ENCODE measurements around the gene NREP. TPM values are rescaled to one million over a fixed set of nuclear protein-coding genes. Genes with fewer than 3 reads are reported as not detected.

Gene NREP
- total and polyA plus RNA-seq, 10 of the 15 experiments (the other 5 are each of a cell fraction or from before 2014, with no cell fraction given), result 20.6 to 117 (median 32.2) TPM

GRCh38 chr5:111707630-111708164, 49.3 kb downstream of the NREP start:
- POLR2A ChIA-PET, result no interaction called here
- Histone ChIP-seq H3K36me3 (ENCODE audit: control insufficient read depth in 2 of 2, insufficient read depth in 2 of 2, low read length in 1 of 2) (no peaks in the 10 kb centered on the region), H3K27ac (ENCODE audit: control insufficient read depth, insufficient read depth) (no peak overlapping the region), H3K4me3 (no peak overlapping the region), H2AFZ (ENCODE audit: control insufficient read depth, low read depth, low read length) (no peak overlapping the region), H3K4me2 (ENCODE audit: control insufficient read depth, insufficient read depth) (no peak overlapping the region), H3K27me3 (replicated peaks in 1 of 2; ENCODE audit: control insufficient read depth in 2 of 2, insufficient read depth in 2 of 2, low read length in 1 of 2) (no peaks in the 10 kb centered on the region), H3K4me1 (ENCODE audit: control insufficient read depth, insufficient read depth, low read length) (peaks cover 13% of the 10 kb centered on the region), H4K20me1 (ENCODE audit: control insufficient read depth, insufficient read depth) (no peaks in the 10 kb centered on the region), H3K9me3 (replicated peaks; ENCODE audit: control insufficient read depth, insufficient read depth, low read length) (no peaks in the 10 kb centered on the region), H3K9ac (ENCODE audit: control insufficient read depth, insufficient read depth, low read length) (no peak overlapping the region), H3K79me2 (ENCODE audit: control insufficient read depth, insufficient read depth, low read length) (no peaks in the 10 kb centered on the region)
- intact Hi-C loops (cut with micrococcal nuclease; ENCODE audit: unreplicated experiment) (no loop called here), in situ Hi-C loops (cut with MboI) (no loop called here)
- TF ChIP-seq ZNF687 (IDR thresholded peaks at IDR 0.05) (no peak), MTA3 (IDR thresholded peaks at IDR 0.05; ENCODE audit: borderline replicate concordance, low read length) (no peak), HCFC1 (IDR thresholded peaks at IDR 0.05; ENCODE audit: low read length) (no peak), ATF3 (IDR thresholded peaks at IDR 0.05; ENCODE audit: borderline replicate concordance, extremely low read depth, low read depth, low read length) (no peak), BMI1 (IDR thresholded peaks at IDR 0.05; ENCODE audit: borderline replicate concordance) (no peak), TARDBP (IDR thresholded peaks at IDR 0.05; ENCODE audit: borderline replicate concordance) (no peak), ZBTB11 (CRISPR knock-in tag; IDR thresholded peaks at IDR 0.05) (no peak), ZNF207 (IDR thresholded peaks at IDR 0.05; ENCODE audit: borderline replicate concordance) (no peak), HDAC6 (IDR thresholded peaks at IDR 0.05; ENCODE audit: unreplicated experiment) (no peak), FOXK2 (IDR thresholded peaks at IDR 0.05) (no peak), RAD51 (IDR thresholded peaks at IDR 0.05) (no peak), SMARCA5 (IDR thresholded peaks at IDR 0.05) (no peak), ZBTB33 (IDR thresholded peaks at IDR 0.05) (no peak), SPI1 (IDR thresholded peaks at IDR 0.05; ENCODE audit: borderline replicate concordance, insufficient read depth, low read depth, low read length) (no peak)
- BruUV-seq (replicated peaks), result no TSS peak
- WGBS (ENCODE audit: insufficient coverage, insufficient replicate concordance, low lambda C conversion rate, missing lambda C conversion rate), result 0% methylated on average over 1 of the region's 1 CpG
- FAIRE-seq, result no peak
- SMC1A ChIA-PET (ENCODE audit: uncharacterized antibody, unreplicated experiment), result interaction anchor here (1.1 to 1.3 kb wide), 2 partner anchors 13 to 17 kb away, joined by 3 read pairs; no protein-coding TSS in a partner anchor
- RAD21 ChIA-PET (ENCODE audit: unreplicated experiment), result no interaction called here
- ATAC-seq, result no peak
- CTCF ChIA-PET, result interaction anchor here (1.7 kb wide), 1 partner anchor 112 kb away, joined by 3 read pairs; no protein-coding TSS in a partner anchor
- no peak for DNase-seq (ENCODE audit: low read depth, low spot score)

Data from GM12878 (cell line).